Mammary epithelial cell (primary cell): Measurements from ENCODE around the gene FBXO47.

Source experiments
- CTCF ChIP-seq, 2 donors: IDR thresholded peaks in 1 of 2; conservative IDR thresholded peaks in 1 of 2; 2 replicates each; pipeline ENCODE4 v1.5.1; 2011 to 2012; ENCODE audit warnings: inconsistent platforms in 2 of 2, low read length in 2 of 2, mild to moderate bottlenecking in 2 of 2, control low read depth in 1 of 2, low read depth in 1 of 2; ENCODE audit not compliant: insufficient read depth in 1 of 2; ENCODE audit errors: extremely low read depth in 1 of 2
- EZH2 ChIP-seq: IDR thresholded peaks from 2 replicates; pipeline ENCODE4 v1.6.1; 2012; ENCODE audit warnings: low read length, inconsistent platforms, borderline replicate concordance

- no peak for TF ChIP-seq CTCF (conservative IDR thresholded peaks at IDR 0.05 in 1 of 2, IDR thresholded peaks at IDR 0.05 in 1 of 2; ENCODE audit: extremely low read depth in 1 of 2, insufficient read depth in 1 of 2, low read depth in 1 of 2, low read length in 2 of 2)
- no peak for TF ChIP-seq EZH2
Observed at GRCh38 chr17:38899421-38899820, 67.8 kb downstream of the FBXO47 start.
